ENCODE data around the gene RNF168.

The RNF168 gene

GRCh38 chr3:196502775-196503195 lies 783 bp downstream of the RNF168 start:
- TF ChIP-seq CTCF (conservative IDR thresholded peaks at IDR 0.05; ENCODE audit: low read depth, low read length) = no peak
- peak overlapping the region; percentile 66 for H3K4me3 ChIP-seq (ENCODE audit: low read depth, low read length)
- DNase-seq (ENCODE audit: low read depth) = peak; percentile 88

- TF ChIP-seq CTCF (conservative IDR thresholded peaks at IDR 0.05; ENCODE audit: low read depth, low read length) = no peak
- H3K4me3 ChIP-seq (ENCODE audit: low read depth, low read length) = peak overlapping the region; percentile 66
- DNase-seq (ENCODE audit: low read depth) = peak; percentile 54
Observed at GRCh38 chr3:196501316-196502044, 2.1 kb downstream of the RNF168 start.

GRCh38 chr3:196499807-196500524 lies 3.6 kb downstream of the RNF168 start:
- no peak for TF ChIP-seq CTCF (conservative IDR thresholded peaks at IDR 0.05; ENCODE audit: low read depth, low read length)
- DNase-seq (ENCODE audit: low read depth) = no peak
- peak overlapping the region; percentile 58 for H3K4me3 ChIP-seq (ENCODE audit: low read depth, low read length)

- no peak for TF ChIP-seq CTCF (conservative IDR thresholded peaks at IDR 0.05; ENCODE audit: low read depth, low read length)
- peak; percentile 46 for DNase-seq (ENCODE audit: low read depth)
- H3K4me3 ChIP-seq (ENCODE audit: low read depth, low read length) = no peak overlapping the region
Observed at GRCh38 chr3:196499061-196499460, 4.5 kb downstream of the RNF168 start.

GRCh38 chr3:196498297-196498696 lies 5.3 kb downstream of the RNF168 start:
- no peak overlapping the region for H3K4me3 ChIP-seq (ENCODE audit: low read depth, low read length)
- no peak for TF ChIP-seq CTCF (conservative IDR thresholded peaks at IDR 0.05; ENCODE audit: low read depth, low read length)
- no peak for DNase-seq (ENCODE audit: low read depth)

GRCh38 chr3:196496183-196496582 lies 7.4 kb downstream of the RNF168 start:
- DNase-seq (ENCODE audit: low read depth) = no peak
- TF ChIP-seq CTCF (conservative IDR thresholded peaks at IDR 0.05; ENCODE audit: low read depth, low read length) = no peak
- H3K4me3 ChIP-seq (ENCODE audit: low read depth, low read length) = no peak overlapping the region

All from choroid plexus epithelial cell (primary cell).